ENCODE measurements around the gene MBTPS1. TPM values are rescaled to one million over a fixed set of nuclear protein-coding genes. Genes with fewer than 3 reads are reported as not detected.

The MBTPS1 gene
- total and polyA plus RNA-seq, 4 donors: 21.1 to 65.0 (median 30.8) TPM

GRCh38 chr16:84031556-84031955, 85.2 kb downstream of the MBTPS1 start:
- TF ChIP-seq RXRA (IDR thresholded peaks at IDR 0.05) (no peak), HNF4A (conservative IDR thresholded peaks at IDR 0.05) (no peak), REST (IDR thresholded peaks at IDR 0.05) (no peak), MAX (IDR thresholded peaks at IDR 0.05) (no peak), JUND (IDR thresholded peaks at IDR 0.05) (no peak)
- no peak overlapping the region for H3K27ac ChIP-seq (ENCODE audit: low read depth in 1 of 2, low read length in 2 of 2)

GRCh38 chr16:84029297-84030047, 87.3 kb downstream of the MBTPS1 start:
- H3K36me3 ChIP-seq (ENCODE audit: control insufficient read depth in 4 of 4, insufficient read depth in 3 of 4, low read depth in 1 of 4, low read length in 3 of 4): no peaks in the 10 kb centered on the region
- H3K9me3 ChIP-seq (ENCODE audit: control insufficient read depth in 4 of 4, low read length in 3 of 4): no peaks in the 10 kb centered on the region
- H3K27me3 ChIP-seq (ENCODE audit: control insufficient read depth in 4 of 4, insufficient read depth in 4 of 4, low read length in 3 of 4): no peaks in the 10 kb centered on the region
- H3K4me3 ChIP-seq (ENCODE audit: low read depth in 1 of 3, low read length in 3 of 3): no peak overlapping the region
- no peaks in the 10 kb centered on the region for H3K4me1 ChIP-seq (ENCODE audit: control insufficient read depth in 4 of 4, insufficient read depth in 4 of 4, low read length in 3 of 4)
- H3K9ac ChIP-seq (ENCODE audit: low read depth in 1 of 2, low read length in 2 of 2): no peak overlapping the region
- H3K27ac ChIP-seq (ENCODE audit: low read depth in 1 of 2, low read length in 2 of 2): no peak overlapping the region
- no peak for DNase-seq (ENCODE audit: low spot score)
- WGBS: 78% methylated on average over 14 of the region's 14 CpGs
- TF ChIP-seq YY1 (IDR thresholded peaks at IDR 0.05): no peak
- no peak for TF ChIP-seq HNF4G (IDR thresholded peaks at IDR 0.05)
- no peak for TF ChIP-seq TAF1 (conservative IDR thresholded peaks at IDR 0.05)
- no peak for TF ChIP-seq ZBTB33 (IDR thresholded peaks at IDR 0.05)
- TF ChIP-seq JUND (IDR thresholded peaks at IDR 0.05): no peak
- no peak for TF ChIP-seq RAD21 (IDR thresholded peaks at IDR 0.05)
- TF ChIP-seq FOXA1 (IDR thresholded peaks at IDR 0.05): no peak
- no peak for TF ChIP-seq RXRA (IDR thresholded peaks at IDR 0.05)
- no peak for TF ChIP-seq EGR1 (IDR thresholded peaks at IDR 0.05; ENCODE audit: low read depth in 2 of 2)
- no peak for TF ChIP-seq NR2F2 (IDR thresholded peaks at IDR 0.05)
- TF ChIP-seq REST (IDR thresholded peaks at IDR 0.05): no peak
- TF ChIP-seq FOXA2 (IDR thresholded peaks at IDR 0.05): no peak
- TF ChIP-seq GABPA (IDR thresholded peaks at IDR 0.05 in 1 of 2, conservative IDR thresholded peaks at IDR 0.05 in 1 of 2): no peak
- no peak for TF ChIP-seq CTCF (IDR thresholded peaks at IDR 0.05; ENCODE audit: low read depth, low read length, missing input control)

More at GRCh38 chr16:84031556-84031955, 85.2 kb downstream of the MBTPS1 start:
- Histone ChIP-seq H3K27me3 (ENCODE audit: control insufficient read depth in 4 of 4, insufficient read depth in 4 of 4, low read length in 3 of 4) (no peaks in the 10 kb centered on the region), H3K9ac (ENCODE audit: low read depth in 1 of 2, low read length in 2 of 2) (no peak overlapping the region), H3K36me3 (ENCODE audit: control insufficient read depth in 4 of 4, insufficient read depth in 3 of 4, low read depth in 1 of 4, low read length in 3 of 4) (no peaks in the 10 kb centered on the region), H3K4me1 (ENCODE audit: control insufficient read depth in 4 of 4, insufficient read depth in 4 of 4, low read length in 3 of 4) (no peaks in the 10 kb centered on the region), H3K9me3 (ENCODE audit: control insufficient read depth in 4 of 4, low read length in 3 of 4) (peaks cover 0 to 2% (median under 1%) of the 10 kb centered on the region in 4 donors), H3K4me3 (ENCODE audit: low read depth in 1 of 3, low read length in 3 of 3) (no peak overlapping the region)
- DNase-seq (ENCODE audit: low spot score): no peak
- 85% methylated on average over 17 of the region's 17 CpGs for WGBS

All from liver (tissue), 9 donors.